Bronchial epithelial cell (primary cell): ENCODE data around the gene DMBT1. TPM values are rescaled to one million over a fixed set of nuclear protein-coding genes. Genes with fewer than 3 reads are reported as not detected.

ENCODE experiments used
- DNase-seq: peaks from one replicate; pipeline ENCODE4 v3.0.0-alpha.2; 2010; ENCODE audit warnings: low read depth
- FAIRE-seq: peaks from 2 replicates; lab custom pipeline; 2011; peaks lifted over from hg19 to GRCh38; lab: Jason Lieb, UNC
- H3K27me3 ChIP-seq: 2 replicates; pipeline ENCODE4 v1.5.1; 2011; ENCODE audit warnings: low read length; ENCODE audit not compliant: control insufficient read depth, insufficient read depth
- H3K36me3 ChIP-seq: 2 replicates; pipeline ENCODE4 v1.5.1; 2011; ENCODE audit warnings: low read length; ENCODE audit not compliant: control insufficient read depth, insufficient read depth
- H3K4me3 ChIP-seq: 2 replicates; pipeline ENCODE4 v1.5.1; 2011; ENCODE audit warnings: mild to moderate bottlenecking, low read depth, low read length, control low read depth
- CTCF ChIP-seq: IDR thresholded peaks from 2 replicates; pipeline ENCODE4 v1.5.1; 2011; ENCODE audit warnings: mild to moderate bottlenecking, moderate library complexity, low read length, control low read depth, inconsistent platforms; ENCODE audit not compliant: insufficient read depth, severe bottlenecking
- total RNA-seq: library from RNA; depleted of rRNA; stranded (reverse); fragments of >200 nt; gene quantifications from 2 replicates; pipeline ENCODE4 v1.2.1, GENCODE V29; 2014

The DMBT1 gene
- total RNA-seq, 1 donor from 2014 or later = not detected

GRCh38 chr10:122692744-122693143 lies 132.2 kb downstream of the DMBT1 start:
- no peak for FAIRE-seq
- TF ChIP-seq CTCF = no peak
- Histone ChIP-seq H3K4me3 (no peak overlapping the region), H3K27me3 (peaks cover 3% of the 10 kb centered on the region), H3K36me3 (no peaks in the 10 kb centered on the region)
- no peak for DNase-seq

Other genes starting within 250 kb of the DMBT1 start
- gene PLEKHA1, start 186.0 kb upstream of the DMBT1 start, total RNA-seq = 35.3 and 38.9 TPM in 2 replicates
- gene ARMS2, start 106.1 kb upstream of the DMBT1 start, total RNA-seq = not detected in 2 replicates
- gene HTRA1, start 99.2 kb upstream of the DMBT1 start, total RNA-seq = 64.1 and 80.3 TPM in 2 replicates
- gene C10orf120, start 139.1 kb downstream of the DMBT1 start, total RNA-seq = not detected in 2 replicates